HepG2 (cell line): ENCODE data around the gene ST6GALNAC4. TPM values are rescaled to one million over a fixed set of nuclear protein-coding genes. Genes with fewer than 3 reads are reported as not detected.
A peak's percentile ranks its signal among the peaks of the same experiment; 100 is the strongest.

ENCODE experiments used
- CHD4 ChIP-seq: fragments of 200-600 bp; sonication (generic); IDR thresholded peaks from 2 replicates; pipeline ENCODE4 v1.7.0; 2017; ENCODE audit warnings: mild to moderate bottlenecking, low read length, borderline replicate concordance
- IKZF1 ChIP-seq: fragments of 450-650 bp; IDR thresholded peaks from 2 replicates; pipeline ENCODE4 v1.7.1; 2016
- NCOA2 ChIP-seq: sonication (generic); formaldehyde crosslinking; IDR thresholded peaks from 2 replicates; pipeline ENCODE4 v1.8.0; 2022; ENCODE audit warnings: inconsistent platforms
- NCOA5 ChIP-seq: sonication (generic); formaldehyde crosslinking; IDR thresholded peaks from 2 replicates; pipeline ENCODE4 v1.4.0; 2020; ENCODE audit warnings: missing genetic modification reagents
- NR2F2 ChIP-seq: IDR thresholded peaks from 2 replicates; pipeline ENCODE4 v1.6.1; 2012; ENCODE audit warnings: low read depth, inconsistent platforms, borderline replicate concordance
- PHF8 ChIP-seq: sonication (generic); formaldehyde crosslinking; IDR thresholded peaks from 2 replicates; pipeline ENCODE4 v1.5.0; 2020; ENCODE audit warnings: missing genetic modification reagents
- PRPF4 ChIP-seq: fragments of 200-400 bp; formaldehyde crosslinking; IDR thresholded peaks from 2 replicates; pipeline ENCODE4 v1.6.1; 2016; ENCODE audit warnings: low read length, low read depth; ENCODE audit not compliant: poor library complexity, severe bottlenecking
- SMAD1 ChIP-seq: sonication (generic); formaldehyde crosslinking; IDR thresholded peaks from 2 replicates; pipeline ENCODE4 v1.4.0; 2020; ENCODE audit warnings: missing genetic modification reagents, low read depth, mild to moderate bottlenecking, borderline replicate concordance
- SNRNP70 ChIP-seq: fragments of 200-400 bp; formaldehyde crosslinking; IDR thresholded peaks from 2 replicates; pipeline ENCODE4 v1.6.1; 2017; ENCODE audit warnings: mild to moderate bottlenecking, low read depth, low read length, moderate library complexity
- TEAD2 ChIP-seq: sonication (generic); formaldehyde crosslinking; IDR thresholded peaks from 2 replicates; pipeline ENCODE4 v1.9.0; 2021; ENCODE audit warnings: missing genetic modification reagents
- ZFP1 ChIP-seq: IDR thresholded peaks from 2 replicates; pipeline ENCODE4 v1.6.1; 2016
- ZNF207 ChIP-seq: fragments of 450-650 bp; IDR thresholded peaks from 2 replicates; pipeline ENCODE4 v1.6.1; 2016; ENCODE audit warnings: antibody characterized with exemption, borderline replicate concordance
- ZNF782 ChIP-seq: sonication (generic); formaldehyde crosslinking; IDR thresholded peaks from 2 replicates; pipeline ENCODE4 v1.4.0; 2020; ENCODE audit warnings: missing genetic modification reagents, mild to moderate bottlenecking, borderline replicate concordance
- polyA plus RNA-seq, 8 experiments: library from polyadenylated mRNA; depleted of rRNA in 3 of 8; stranded (reverse) in 7 of 8; unstranded in 1 of 8; fragments of >200 nt; fragmentation: Illumina TruSeq in 4 of 8; extraction: Trizol in 4 of 8; gene quantifications; 2 replicates each; pipeline versions ENCODE4 v1.2.1 to v1.2.3, GENCODE V29; 2011 to 2016; ENCODE audit warnings: low read depth in 4 of 8, missing spikeins in 1 of 8, mixed read lengths in 1 of 8; ENCODE audit not compliant: insufficient read depth in 1 of 8
- total RNA-seq, 5 experiments: library from RNA; depleted of rRNA; stranded (reverse); fragments of >200 nt; fragmentation: Illumina TruSeq; extraction: Trizol; gene quantifications; 2 replicates each; pipeline ENCODE4 v1.2.3, GENCODE V29; 2016; ENCODE audit warnings: low read depth in 1 of 5
- TF ChIP-seq, protein P1 (sequence below): sonication (generic); formaldehyde crosslinking; IDR thresholded peaks from 2 replicates; pipeline ENCODE4 v1.5.0; 2020; ENCODE audit warnings: missing genetic modification reagents, mild to moderate bottlenecking, borderline replicate concordance
- TF ChIP-seq, protein P2 (sequence below): IDR thresholded peaks from 2 replicates; pipeline ENCODE4 v1.6.1; 2016; ENCODE audit warnings: mild to moderate bottlenecking
- TF ChIP-seq, protein P3 (sequence below), 2 experiments: fragments of 450-650 bp in 1 of 2; sonication (generic) in 1 of 2; formaldehyde crosslinking in 1 of 2; IDR thresholded peaks; 2 replicates each; pipeline versions ENCODE4 v1.6.1 to v1.8.0; 2016 to 2022; ENCODE audit warnings: antibody characterized with exemption in 1 of 2, mild to moderate bottlenecking in 1 of 2, missing genetic modification reagents in 1 of 2
- TF ChIP-seq, protein P4 (sequence below): sonication (generic); formaldehyde crosslinking; IDR thresholded peaks from 2 replicates; pipeline ENCODE4 v1.4.0; 2020; ENCODE audit warnings: mild to moderate bottlenecking, missing genetic modification reagents

Gene ST6GALNAC4
- total and polyA plus RNA-seq, 2 of the 13 experiments (the other 11 are each of a cell fraction or from before 2014, with no cell fraction given): 18.8 to 27.7 TPM

DNA sequence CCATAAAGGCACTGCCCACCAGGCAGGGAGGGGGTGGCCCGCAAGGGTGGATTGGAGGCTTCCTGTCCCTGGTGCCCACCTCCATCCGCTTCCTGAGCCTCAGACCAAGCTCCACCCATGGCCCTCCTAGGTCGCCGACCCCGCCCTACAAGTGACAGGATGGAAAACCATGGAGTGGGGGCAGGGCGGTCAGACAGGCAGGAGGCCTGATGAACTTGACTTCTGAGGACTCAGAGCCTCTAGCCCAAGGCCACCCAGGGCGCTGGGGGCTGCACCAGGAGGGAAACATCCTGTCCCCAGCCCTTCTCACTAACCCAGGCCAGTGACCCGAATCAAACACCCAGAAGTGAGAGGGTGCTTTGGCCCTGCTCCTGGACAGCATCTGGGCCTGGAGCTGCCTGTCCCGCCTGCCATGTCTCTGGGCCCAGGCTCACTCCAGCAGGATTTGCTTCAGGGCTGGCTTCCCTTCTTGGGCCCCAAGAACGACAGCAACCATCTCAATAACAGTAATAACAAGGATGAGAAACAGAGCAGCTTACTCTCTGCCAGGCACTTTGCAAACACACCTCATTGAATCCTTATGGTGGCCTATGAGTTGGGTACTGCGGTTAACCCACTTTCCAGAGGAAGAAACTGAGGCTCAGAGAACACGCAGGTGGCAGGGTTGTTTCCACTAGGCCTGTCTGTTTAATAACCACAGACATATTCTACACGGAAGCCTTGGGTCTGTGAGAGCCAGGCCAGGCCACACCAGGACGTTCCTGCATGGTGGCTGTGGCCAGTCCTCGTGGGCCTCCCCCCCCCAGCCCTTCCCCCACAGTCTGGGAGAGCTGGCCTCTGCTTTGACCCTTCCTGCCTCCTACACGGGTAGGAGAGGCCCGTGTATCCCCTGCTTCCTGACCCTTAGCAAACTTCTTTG, 13.0 kb downstream of the ST6GALNAC4 start (continued):
- TF ChIP-seq SMAD1 (CRISPR knock-in tag) (no peak), ZNF207 (no peak), IKZF1 (no peak), NR2F2 (peak; percentile 43; the same call in 1 of the 2 replicates), NCOA2 (CRISPR knock-in tag) (peak; percentile 73; the same call in 1 of the 2 replicates), CHD4 (no peak), NCOA5 (CRISPR knock-in tag) (0 out of 2 replicates have a peak, but pooled peaks have one; percentile 66), TEAD2 (CRISPR knock-in tag) (no peak), SNRNP70 (no peak), PRPF4 (no peak), PHF8 (CRISPR knock-in tag) (peak; percentile 42; the same call in 1 of the 2 replicates), ZNF782 (no peak), ZFP1 (CRISPR knock-in tag) (0 out of 2 replicates have a peak, but pooled peaks have one; percentile 57)
- TF ChIP-seq, protein P1, sequence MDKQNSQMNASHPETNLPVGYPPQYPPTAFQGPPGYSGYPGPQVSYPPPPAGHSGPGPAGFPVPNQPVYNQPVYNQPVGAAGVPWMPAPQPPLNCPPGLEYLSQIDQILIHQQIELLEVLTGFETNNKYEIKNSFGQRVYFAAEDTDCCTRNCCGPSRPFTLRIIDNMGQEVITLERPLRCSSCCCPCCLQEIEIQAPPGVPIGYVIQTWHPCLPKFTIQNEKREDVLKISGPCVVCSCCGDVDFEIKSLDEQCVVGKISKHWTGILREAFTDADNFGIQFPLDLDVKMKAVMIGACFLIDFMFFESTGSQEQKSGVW: no peak
- TF ChIP-seq, protein P2, sequence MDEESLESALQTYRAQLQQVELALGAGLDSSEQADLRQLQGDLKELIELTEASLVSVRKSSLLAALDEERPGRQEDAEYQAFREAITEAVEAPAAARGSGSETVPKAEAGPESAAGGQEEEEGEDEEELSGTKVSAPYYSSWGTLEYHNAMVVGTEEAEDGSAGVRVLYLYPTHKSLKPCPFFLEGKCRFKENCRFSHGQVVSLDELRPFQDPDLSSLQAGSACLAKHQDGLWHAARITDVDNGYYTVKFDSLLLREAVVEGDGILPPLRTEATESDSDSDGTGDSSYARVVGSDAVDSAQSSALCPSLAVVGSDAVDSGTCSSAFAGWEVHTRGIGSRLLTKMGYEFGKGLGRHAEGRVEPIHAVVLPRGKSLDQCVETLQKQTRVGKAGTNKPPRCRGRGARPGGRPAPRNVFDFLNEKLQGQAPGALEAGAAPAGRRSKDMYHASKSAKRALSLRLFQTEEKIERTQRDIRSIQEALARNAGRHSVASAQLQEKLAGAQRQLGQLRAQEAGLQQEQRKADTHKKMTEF: peak; percentile 76
- TF ChIP-seq, protein P3, sequence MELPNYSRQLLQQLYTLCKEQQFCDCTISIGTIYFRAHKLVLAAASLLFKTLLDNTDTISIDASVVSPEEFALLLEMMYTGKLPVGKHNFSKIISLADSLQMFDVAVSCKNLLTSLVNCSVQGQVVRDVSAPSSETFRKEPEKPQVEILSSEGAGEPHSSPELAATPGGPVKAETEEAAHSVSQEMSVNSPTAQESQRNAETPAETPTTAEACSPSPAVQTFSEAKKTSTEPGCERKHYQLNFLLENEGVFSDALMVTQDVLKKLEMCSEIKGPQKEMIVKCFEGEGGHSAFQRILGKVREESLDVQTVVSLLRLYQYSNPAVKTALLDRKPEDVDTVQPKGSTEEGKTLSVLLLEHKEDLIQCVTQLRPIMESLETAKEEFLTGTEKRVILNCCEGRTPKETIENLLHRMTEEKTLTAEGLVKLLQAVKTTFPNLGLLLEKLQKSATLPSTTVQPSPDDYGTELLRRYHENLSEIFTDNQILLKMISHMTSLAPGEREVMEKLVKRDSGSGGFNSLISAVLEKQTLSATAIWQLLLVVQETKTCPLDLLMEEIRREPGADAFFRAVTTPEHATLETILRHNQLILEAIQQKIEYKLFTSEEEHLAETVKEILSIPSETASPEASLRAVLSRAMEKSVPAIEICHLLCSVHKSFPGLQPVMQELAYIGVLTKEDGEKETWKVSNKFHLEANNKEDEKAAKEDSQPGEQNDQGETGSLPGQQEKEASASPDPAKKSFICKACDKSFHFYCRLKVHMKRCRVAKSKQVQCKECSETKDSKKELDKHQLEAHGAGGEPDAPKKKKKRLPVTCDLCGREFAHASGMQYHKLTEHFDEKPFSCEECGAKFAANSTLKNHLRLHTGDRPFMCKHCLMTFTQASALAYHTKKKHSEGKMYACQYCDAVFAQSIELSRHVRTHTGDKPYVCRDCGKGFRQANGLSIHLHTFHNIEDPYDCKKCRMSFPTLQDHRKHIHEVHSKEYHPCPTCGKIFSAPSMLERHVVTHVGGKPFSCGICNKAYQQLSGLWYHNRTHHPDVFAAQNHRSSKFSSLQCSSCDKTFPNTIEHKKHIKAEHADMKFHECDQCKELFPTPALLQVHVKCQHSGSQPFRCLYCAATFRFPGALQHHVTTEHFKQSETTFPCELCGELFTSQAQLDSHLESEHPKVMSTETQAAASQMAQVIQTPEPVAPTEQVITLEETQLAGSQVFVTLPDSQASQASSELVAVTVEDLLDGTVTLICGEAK (IDR thresholded peaks at IDR 0.05): no peak
- TF ChIP-seq, protein P3 (CRISPR knock-in tag; IDR thresholded peaks at IDR 0.05): no peak
- TF ChIP-seq, protein P4, sequence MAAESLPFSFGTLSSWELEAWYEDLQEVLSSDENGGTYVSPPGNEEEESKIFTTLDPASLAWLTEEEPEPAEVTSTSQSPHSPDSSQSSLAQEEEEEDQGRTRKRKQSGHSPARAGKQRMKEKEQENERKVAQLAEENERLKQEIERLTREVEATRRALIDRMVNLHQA (CRISPR knock-in tag): no peak
